HG02938 (cell line): Measurements from ENCODE around the gene CYP1A1.

Experiments
- ATAC-seq: cut with Tn5 transposase; IDR thresholded peaks from one replicate; pipeline ENCODE4 v1.9.1; 2021; ENCODE audit warnings: mild to moderate bottlenecking, moderate library complexity; ENCODE audit not compliant: unreplicated experiment

Gene CYP1A1, protein sequence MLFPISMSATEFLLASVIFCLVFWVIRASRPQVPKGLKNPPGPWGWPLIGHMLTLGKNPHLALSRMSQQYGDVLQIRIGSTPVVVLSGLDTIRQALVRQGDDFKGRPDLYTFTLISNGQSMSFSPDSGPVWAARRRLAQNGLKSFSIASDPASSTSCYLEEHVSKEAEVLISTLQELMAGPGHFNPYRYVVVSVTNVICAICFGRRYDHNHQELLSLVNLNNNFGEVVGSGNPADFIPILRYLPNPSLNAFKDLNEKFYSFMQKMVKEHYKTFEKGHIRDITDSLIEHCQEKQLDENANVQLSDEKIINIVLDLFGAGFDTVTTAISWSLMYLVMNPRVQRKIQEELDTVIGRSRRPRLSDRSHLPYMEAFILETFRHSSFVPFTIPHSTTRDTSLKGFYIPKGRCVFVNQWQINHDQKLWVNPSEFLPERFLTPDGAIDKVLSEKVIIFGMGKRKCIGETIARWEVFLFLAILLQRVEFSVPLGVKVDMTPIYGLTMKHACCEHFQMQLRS

DNA sequence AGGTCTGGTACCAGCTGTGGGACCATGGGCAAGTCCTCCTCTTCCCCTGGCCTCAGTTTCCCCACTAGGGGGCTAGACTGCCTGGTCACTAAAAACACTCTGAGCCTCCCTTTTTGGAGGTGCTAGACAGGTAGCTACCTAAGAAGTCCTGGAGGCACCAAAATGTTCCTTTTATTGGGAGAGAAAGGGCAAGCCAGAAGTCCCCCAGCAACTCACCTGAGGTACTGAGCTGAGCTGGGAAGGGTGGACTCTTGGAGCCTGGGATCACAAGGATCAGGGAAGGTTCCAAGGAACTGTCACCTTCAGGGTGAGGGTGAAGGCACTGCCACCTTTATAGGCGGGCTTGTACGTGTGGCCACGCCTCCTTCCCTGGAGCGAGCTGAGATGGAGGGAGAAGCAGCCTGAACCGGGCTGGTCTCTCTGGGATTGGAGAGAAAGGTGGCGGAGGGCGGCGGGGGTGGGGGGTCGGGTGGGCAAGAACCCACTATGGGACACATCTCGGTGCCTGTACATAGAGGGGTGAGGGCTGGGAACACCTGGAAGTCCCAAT lies at the start of gene CYP1A1:
Gene CYP1A1 (minus strand): TSS at position 304 of the 550 bp plus-strand sequence. CDS start 2,431 bp downstream, outside the sequence.
- no peak for ATAC-seq

DNA sequence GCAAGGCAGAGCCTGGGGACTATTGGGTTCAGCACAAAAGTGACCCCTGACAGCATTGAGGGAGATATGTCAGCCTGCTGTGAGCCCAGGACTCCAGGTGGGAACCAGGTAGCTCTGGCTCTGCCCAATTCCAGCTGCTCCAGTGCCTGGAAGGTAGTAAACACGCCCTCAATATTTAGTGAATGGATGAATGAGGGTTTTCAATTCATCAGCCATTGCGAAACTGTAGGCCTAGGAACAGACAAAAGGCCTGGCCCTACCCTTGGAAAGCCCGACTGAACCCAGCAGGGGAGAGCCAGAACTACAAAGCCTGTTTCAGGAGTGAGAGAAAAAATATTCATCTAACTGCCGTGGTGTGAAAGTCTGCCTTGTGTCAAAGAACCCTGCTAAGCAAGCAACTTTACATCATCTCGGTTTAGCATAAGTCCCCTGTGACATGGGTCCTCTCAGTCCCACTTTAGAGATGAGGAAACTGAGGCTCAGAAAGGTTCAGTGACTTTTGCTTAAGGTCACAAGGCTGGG lies 48.5 kb upstream of the CYP1A1 start:
- no peak for ATAC-seq

DNA sequence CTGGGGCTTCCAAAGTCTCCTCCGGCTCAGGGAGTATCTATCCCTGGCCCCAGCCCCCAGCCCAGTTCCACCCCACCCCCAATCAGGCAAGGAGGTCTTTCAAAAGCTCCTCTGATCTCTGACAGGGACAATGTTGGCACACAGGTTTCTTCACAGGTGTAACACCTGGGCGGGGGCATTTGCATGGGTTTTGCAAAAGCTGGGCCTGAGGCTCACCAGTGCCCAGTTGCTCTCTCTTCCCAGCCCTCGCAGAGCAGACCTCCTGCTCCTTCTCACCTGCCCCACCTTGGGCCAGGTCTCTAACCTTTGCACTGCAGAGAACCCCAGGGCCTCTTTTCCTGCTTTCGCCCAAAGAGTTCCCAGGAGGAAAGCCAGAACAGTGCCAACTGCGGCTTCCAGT lies 48.0 kb upstream of the CYP1A1 start:
- no peak for ATAC-seq

DNA sequence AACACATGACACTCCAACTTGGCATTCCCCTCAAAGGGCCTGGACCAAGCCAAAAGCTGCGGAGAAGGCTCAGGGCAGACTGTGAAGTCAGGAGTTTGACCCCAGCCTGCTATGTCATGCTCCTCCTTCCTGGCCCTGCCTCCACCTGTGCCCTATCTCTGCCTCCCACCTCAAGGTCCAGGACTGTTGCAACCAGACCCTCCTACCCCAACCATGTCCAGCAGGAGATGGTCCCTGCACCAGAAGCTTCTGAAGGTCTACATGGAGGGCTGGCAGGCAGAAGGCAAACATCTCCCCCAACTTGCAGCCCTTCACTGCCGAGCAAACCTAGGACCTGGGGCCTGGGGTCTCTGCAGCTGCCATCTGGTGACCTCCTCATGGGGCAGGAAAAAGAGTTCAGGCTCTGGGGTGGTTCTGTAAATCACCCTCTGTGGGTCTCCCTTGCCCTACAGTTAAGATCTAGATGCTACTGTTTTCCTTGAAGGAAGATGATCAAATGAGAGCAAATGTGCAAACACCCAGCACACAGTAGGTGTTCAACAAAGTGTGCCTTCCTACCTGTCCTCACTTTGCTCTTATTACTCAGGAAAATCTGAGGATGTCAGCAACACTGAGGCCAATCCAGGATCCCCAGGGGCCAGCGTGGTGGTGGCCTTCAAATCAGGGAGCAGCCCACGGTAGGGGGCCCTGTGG lies 45.0 kb upstream of the CYP1A1 start:
- ATAC-seq = no peak

DNA sequence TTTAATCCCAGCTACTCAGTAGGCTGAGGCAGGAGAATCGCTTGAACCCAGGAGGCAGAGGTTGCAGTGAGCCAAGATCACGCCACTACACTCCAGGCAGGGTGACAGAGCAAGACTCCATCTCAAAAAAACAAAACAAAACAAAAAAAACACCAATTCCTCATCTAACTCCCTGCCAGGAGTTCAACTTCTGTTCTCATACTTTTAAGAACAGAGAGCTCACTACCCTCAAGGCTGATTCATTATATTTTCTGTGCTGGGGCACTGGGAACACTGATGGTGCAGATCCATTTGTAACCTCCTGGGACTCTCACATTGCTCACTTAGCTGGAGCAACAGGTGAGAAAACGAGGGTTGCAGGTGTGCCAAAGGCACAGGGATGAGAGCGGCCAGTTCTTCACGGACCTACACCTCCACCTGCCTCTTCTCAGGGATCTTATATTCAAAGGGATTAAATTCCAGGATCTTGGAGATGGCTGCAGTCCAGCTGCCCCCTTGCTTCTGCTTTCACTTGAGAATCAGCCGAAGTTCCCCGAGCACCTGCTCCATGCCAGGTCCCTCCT lies 44.2 kb upstream of the CYP1A1 start:
- no peak for ATAC-seq

DNA sequence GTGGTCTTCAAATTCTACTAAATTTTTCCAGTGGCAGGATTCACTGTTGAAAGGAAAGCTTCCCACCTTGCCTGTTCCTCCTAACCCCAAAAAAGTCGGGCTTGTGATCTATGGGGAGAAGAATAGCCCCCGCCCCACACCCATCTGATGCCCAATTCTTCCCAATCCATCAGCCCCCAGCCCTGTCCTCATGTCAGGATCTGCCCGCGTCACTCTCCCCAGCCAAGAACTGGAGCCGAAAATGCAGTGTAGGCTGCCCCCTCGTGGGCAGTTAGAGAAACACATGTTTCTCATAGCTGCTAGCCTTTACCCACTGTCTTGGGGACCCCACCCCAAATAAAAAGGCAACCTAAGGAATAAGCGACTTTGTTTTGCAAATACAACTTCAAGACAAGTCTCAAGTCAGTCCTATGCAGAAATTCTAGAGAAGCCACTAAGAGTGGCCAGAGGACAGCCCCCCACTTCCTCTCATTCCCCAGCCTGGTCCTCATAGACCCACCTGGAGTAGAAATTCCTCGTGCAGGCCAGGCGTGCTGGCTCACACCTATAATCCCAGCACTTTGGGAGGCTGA lies 43.5 kb upstream of the CYP1A1 start:
- ATAC-seq = no peak

DNA sequence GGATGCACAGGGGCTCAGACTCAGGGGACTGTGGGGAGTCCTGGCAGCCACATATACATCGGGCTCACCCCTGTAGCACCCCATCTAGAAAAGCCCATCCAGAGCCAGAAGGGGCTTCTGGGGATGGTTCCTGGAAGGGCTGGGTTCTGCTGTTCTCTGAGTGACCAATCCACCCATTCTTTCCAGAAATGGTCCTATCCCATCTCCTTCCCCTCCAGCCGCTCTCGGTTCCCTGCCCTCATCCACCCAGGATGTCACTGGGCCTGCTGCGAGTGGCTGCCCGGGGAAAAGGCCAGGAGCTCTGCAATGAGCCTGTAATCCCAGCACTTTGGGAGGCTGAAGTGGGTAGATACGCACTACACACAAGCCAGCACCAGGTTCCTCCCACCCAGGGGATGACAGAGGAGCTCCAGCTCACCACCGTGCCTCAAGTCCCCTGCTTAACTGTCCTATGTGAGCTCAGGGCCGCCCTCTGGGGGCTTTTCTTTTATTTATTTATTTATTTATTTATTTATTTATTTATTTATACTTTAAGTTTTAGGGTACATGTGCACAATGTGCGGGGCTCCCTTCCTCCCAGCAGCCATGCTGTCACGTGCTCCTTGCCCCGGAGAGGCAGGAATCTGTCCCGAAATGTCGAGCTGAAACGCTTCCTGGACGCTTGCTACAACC lies 42.9 kb upstream of the CYP1A1 start:
- ATAC-seq = no peak

DNA sequence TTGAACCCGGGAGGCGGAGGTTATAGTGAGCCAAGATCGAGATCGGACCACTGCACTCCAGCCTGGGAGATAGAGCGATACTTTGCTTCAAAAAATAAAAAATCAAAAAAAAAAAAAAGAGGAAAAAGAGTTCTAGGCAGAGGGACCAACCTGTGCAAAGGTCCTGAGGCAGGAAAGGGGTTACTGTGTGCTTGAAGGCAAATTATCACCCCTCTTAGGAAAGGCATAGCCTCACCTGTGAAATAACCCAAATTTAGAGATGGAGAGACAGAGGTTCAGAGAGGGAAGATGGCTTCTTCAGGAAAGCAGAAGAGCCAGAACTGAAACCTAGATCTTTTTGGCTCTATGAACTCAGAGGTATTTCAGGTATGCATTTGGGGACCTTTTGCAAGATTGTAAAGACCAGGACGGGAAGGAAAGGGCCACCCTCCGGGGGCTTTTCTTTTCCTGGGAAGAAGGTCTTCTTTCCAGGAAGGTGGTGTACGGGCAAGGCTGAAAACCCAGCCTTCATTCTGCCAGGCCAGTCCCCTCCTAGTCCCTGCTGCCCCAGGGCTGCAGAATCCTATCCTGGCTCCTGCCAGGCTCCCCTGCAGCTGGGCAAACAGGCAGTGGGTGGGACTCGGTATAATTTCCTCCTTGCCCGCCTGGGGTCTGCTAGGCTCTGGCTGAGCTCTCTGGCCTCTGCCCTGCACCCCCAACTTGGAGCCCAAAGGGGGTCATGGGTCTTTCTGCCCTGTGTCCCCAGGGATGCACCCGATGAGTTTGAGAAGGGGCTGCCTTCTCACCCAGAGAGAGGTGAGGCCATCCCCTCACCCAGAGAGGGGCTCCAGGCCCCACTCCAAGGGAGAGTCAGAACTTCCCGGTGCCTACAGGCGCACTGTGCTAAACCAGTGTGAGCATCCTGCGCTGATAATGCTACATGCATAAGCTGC lies 42.1 kb upstream of the CYP1A1 start:
- ATAC-seq = no peak

DNA sequence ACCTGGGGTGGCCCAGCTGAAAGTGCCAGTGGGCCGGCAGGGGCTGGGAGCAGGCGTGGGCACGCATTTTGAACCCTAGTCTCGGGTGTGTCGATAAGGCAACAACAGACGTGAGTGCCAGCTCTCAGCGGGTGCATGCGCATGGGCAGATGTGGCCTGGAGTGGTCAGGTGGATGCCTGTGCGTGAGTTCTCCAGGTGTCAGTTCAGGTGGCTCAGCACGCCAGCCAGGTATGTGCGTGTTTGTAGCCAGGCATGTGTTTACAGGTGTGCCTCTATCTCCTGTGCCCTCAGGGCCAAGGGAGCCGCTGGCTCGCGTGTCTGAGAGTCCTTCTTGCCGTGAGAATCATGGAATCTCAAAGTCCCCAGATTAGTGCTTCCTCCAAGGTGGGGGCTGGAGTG lies 38.1 kb upstream of the CYP1A1 start:
- no peak for ATAC-seq

DNA sequence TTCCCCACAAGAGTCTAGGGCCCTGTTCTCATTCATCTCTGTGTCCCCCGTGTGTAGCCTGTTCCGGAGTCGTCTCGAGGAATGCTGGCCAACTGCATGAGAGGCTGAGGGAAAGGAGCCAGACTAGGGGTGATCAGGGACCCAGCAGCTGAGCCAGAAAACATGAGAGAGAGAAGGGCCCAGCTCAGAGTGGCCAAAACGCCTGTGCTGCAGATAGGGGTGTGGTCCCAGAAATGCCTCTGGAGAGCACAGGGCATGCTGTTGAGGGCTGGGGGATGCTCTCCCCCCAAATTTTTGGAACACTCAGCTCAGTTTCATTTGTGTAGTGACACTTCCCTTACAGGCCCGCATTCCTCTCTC lies 37.4 kb upstream of the CYP1A1 start:
- no peak for ATAC-seq

DNA sequence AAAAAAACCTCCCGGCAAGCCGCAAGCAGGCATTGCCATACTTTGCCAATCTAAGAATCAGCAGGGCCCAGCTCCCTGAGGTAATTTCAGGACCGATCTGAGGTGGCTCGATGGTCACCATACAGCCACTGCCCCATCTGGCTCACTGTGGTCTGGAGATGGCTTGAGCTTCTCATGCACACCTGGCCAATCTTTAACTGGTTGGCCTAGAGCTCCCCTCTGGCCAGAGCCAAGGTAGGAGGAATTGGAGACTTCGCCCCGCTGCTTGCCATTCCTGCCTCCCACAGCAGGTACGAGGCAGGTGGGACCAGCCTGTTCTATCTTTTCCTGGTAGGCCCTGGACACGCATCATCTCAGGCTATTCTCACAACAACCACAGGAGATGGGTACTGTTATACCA lies 33.4 kb upstream of the CYP1A1 start:
- no peak for ATAC-seq

DNA sequence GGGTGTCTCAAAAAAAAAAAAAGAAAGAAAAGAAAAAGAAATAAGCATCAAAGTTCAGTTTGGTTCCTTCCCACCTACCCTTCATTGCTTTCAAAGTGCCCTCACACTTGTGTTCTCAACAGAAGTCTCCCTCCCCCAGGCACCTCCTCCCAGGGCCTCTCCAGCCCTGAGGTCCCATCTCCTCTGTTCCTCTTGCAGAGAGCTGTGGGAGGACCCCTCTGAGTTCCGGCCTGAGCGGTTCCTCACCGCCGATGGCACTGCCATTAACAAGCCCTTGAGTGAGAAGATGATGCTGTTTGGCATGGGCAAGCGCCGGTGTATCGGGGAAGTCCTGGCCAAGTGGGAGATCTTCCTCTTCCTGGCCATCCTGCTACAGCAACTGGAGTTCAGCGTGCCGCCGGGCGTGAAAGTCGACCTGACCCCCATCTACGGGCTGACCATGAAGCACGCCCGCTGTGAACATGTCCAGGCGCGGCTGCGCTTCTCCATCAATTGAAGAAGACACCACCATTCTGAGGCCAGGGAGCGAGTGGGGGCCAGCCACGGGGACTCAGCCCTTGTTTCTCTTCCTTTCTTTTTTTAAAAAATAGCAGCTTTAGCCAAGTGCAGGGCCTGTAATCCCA lies 29.4 kb upstream of the CYP1A1 start:
- ATAC-seq = no peak

DNA sequence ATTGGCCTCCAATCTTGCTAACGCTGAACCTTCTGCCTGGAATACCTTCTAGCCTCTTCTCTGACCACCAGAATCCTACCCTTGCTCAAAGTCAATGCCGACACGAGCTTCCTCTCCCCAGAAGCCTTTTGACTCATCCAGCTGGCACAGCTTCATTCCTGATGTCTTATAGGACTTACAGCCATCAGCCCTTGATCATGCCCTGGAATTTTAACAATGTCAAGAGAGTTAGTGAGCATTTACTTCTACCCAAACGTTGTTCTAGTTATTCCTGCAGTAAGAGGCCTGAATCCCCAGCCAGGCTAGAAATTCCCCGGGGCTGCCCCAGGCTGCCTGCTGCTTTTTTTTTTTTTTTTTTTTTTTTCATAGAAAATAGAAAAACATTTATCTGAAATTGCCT lies 27.2 kb upstream of the CYP1A1 start:
- ATAC-seq = no peak

DNA sequence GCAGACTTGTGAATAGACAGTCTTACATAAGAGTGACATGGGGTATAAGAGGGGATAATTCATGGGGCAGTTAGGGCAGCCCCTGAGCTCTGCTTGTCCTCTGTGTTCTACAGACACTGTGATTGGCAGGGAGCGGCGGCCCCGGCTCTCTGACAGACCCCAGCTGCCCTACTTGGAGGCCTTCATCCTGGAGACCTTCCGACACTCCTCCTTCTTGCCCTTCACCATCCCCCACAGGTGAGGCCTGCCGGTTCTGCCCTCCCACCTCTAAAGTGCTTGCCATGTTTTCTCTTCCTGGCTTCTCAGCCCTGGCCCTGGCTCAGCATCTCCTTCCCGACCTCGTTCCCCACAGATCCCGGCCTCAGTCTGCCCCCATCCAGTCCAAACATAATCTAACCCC lies 26.7 kb upstream of the CYP1A1 start:
- no peak for ATAC-seq

DNA sequence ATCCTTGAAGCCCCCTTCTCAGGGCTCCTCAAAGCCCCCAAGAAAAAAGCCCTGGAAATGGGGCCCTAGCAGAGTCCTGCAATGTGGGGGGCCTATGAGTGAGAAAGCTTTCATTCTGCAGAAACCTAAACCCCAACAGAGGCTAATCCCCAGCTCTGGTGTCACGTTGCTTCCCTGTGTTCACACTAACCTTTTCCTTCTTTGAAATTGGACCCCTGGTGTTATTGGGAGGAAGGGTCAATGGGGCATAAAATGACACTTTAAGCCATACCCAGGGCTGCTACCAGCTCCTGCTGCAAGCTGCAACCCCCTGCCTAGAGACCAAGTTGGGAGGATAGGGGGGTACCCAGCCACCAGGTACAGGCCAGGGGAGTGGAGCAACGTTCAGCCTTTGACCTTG lies 25.4 kb upstream of the CYP1A1 start:
- ATAC-seq = no peak

DNA sequence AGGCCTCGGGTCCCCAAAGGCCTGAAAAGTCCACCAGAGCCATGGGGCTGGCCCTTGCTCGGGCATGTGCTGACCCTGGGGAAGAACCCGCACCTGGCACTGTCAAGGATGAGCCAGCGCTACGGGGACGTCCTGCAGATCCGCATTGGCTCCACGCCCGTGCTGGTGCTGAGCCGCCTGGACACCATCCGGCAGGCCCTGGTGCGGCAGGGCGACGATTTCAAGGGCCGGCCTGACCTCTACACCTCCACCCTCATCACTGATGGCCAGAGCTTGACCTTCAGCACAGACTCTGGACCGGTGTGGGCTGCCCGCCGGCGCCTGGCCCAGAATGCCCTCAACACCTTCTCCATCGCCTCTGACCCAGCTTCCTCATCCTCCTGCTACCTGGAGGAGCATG lies 24.5 kb upstream of the CYP1A1 start:
- ATAC-seq = no peak

DNA sequence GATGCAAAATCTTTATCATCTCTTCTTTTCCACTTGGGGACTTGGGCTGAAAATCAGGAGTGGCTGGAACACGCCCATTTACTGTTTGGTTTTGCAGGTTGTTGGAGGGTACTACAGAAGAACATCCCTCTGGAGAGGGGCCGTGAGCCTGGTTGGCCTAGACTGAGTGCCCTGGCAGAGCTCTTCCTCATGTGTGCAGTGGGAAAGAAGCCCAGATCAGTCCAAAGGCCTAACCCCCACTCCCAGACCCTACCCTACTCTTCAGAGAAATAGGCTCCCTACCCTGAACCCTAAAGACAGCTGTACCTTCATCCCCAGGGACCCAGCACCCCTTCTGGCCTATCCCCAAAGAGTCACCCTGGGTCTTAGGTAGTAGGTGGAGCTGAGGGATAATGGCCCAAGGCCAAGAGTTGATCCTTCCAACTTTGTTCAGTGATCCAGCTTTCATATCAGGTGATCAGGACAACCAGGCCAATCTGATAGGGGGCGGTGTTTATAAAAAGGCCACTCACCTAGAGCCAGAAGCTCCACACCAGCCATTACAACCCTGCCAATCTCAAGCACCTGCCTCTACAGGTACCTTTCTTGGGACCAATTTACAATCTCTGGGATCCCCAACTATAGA lies 23.1 kb upstream of the CYP1A1 start, which contains the start of gene CYP1A2:
Gene CYP1A2 (plus strand): TSS at position 524 of the 625 bp plus-strand sequence. CDS start 894 bp downstream, outside the sequence.
- ATAC-seq = no peak

DNA sequence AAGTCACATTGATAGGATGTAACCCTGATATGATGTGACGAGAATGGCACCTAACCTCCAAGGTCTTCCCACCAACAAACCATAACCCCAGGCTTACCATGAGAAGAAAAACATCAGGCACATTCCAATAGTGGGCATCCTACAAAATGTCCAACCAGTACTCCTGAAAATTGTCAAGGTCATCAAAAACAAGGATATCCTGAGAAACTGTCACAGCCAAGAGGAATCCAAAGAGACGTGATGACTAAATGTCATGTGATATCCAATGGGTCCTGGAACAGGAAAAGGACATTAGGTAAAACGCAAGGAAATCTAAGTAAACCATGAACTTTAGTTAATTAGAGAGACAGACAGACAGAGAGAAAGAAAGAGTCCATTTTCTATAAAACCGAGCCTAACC lies 21.1 kb upstream of the CYP1A1 start:
- no peak for ATAC-seq
